Keratinocyte (primary cell): ENCODE data around the gene SCLY. TPM values are rescaled to one million over a fixed set of nuclear protein-coding genes. Genes with fewer than 3 reads are reported as not detected.

Experiments
- DNase-seq: peaks from one replicate; pipeline ENCODE4 v3.0.0-alpha.2; 2011; ENCODE audit warnings: low read depth, missing footprints, low spot score
- FAIRE-seq: peaks from 2 replicates; lab custom pipeline; 2011; peaks lifted over from hg19 to GRCh38; lab: Jason Lieb, UNC
- H2AFZ ChIP-seq: 2 replicates; pipeline ENCODE4 v1.6.0; 2012; ENCODE audit warnings: low read length, control low read depth, inconsistent platforms; ENCODE audit not compliant: control insufficient read depth
- H3K27ac ChIP-seq: 2 replicates; pipeline ENCODE4 v1.5.1; 2011; ENCODE audit warnings: low read length; ENCODE audit not compliant: control insufficient read depth, insufficient read depth
- H3K27me3 ChIP-seq: 3 replicates; pipeline ENCODE4 v1.6.0; 2011; ENCODE audit warnings: low read length; ENCODE audit not compliant: control insufficient read depth, insufficient read depth; ENCODE audit errors: extremely low read depth
- H3K36me3 ChIP-seq, 2 experiments: 2 replicates in 1 of 2; 3 replicates in 1 of 2; pipeline ENCODE4 v1.5.1; 2011; ENCODE audit warnings: low read length in 2 of 2, mild to moderate bottlenecking in 1 of 2; ENCODE audit not compliant: control insufficient read depth in 2 of 2, insufficient read depth in 2 of 2; ENCODE audit errors: extremely low read depth in 1 of 2
- H3K4me1 ChIP-seq: 3 replicates; pipeline ENCODE4 v1.5.1; 2011; ENCODE audit warnings: low read length; ENCODE audit not compliant: control insufficient read depth, insufficient read depth; ENCODE audit errors: extremely low read depth
- H3K4me2 ChIP-seq: 3 replicates; pipeline ENCODE4 v1.6.0; 2011; ENCODE audit warnings: low read depth, low read length; ENCODE audit not compliant: control insufficient read depth, insufficient read depth; ENCODE audit errors: extremely low read depth
- H3K4me3 ChIP-seq, 3 experiments: fragments of 200-600 bp in 1 of 3; sonication (generic) in 1 of 3; 2 replicates in 2 of 3; 3 replicates in 1 of 3; pipeline ENCODE4 v1.5.1; 2011 to 2016; ENCODE audit warnings: low read length in 3 of 3, mild to moderate bottlenecking in 3 of 3, control low read depth in 2 of 3, inconsistent platforms in 1 of 3, low read depth in 1 of 3, mixed read lengths in 1 of 3, mixed run types in 1 of 3, moderate library complexity in 1 of 3; ENCODE audit not compliant: control insufficient read depth in 2 of 3, insufficient read depth in 2 of 3; ENCODE audit errors: extremely low read depth in 1 of 3
- H3K79me2 ChIP-seq: 2 replicates; pipeline ENCODE4 v1.6.0; 2012; ENCODE audit warnings: low read length; ENCODE audit not compliant: control insufficient read depth, insufficient read depth
- H3K9ac ChIP-seq: 3 replicates; pipeline ENCODE4 v1.6.0; 2011; ENCODE audit warnings: low read length; ENCODE audit not compliant: control insufficient read depth, insufficient read depth; ENCODE audit errors: extremely low read depth
- H3K9me1 ChIP-seq: 3 replicates; pipeline ENCODE4 v1.6.0; 2011; ENCODE audit warnings: low read length; ENCODE audit not compliant: control insufficient read depth, insufficient read depth; ENCODE audit errors: extremely low read depth
- H3K9me3 ChIP-seq: 2 replicates; pipeline ENCODE4 v1.5.1; 2012; ENCODE audit warnings: low read depth, low read length; ENCODE audit not compliant: control insufficient read depth
- H4K20me1 ChIP-seq: 3 replicates; pipeline ENCODE4 v1.6.0; 2011; ENCODE audit warnings: low read length; ENCODE audit not compliant: control insufficient read depth, insufficient read depth; ENCODE audit errors: extremely low read depth
- EZH2 ChIP-seq: IDR thresholded peaks from one replicate; pipeline ENCODE4 v1.6.1; 2012; ENCODE audit warnings: inconsistent platforms, mild to moderate bottlenecking, low read length, moderate library complexity
- dilution Hi-C: fragments of 300-500 bp; cut with MboI; formaldehyde crosslinking; loops from one replicate; pipeline ENCODE4 v1.7.0; 2020; ENCODE audit warnings: low sequenced_read_pairs; ENCODE audit not compliant: extremely low pct_ligation_motif_present
- polyA plus RNA-seq, 5 experiments: library from polyadenylated mRNA; depleted of rRNA in 3 of 5; stranded (reverse) in 3 of 5; stranded (forward) in 1 of 5; unstranded in 1 of 5; fragments of >200 nt; gene quantifications; 1 replicate in 1 of 5; 2 replicates in 3 of 5; 3 replicates in 1 of 5; pipeline versions ENCODE4 v1.2.1 to v1.2.3, GENCODE V29; 2011 to 2012; ENCODE audit warnings: missing spikeins in 2 of 5, low read depth in 1 of 5, low replicate concordance in 1 of 5
- TF ChIP-seq, protein P1 (sequence below), 3 experiments: IDR thresholded peaks in 1 of 3; conservative IDR thresholded peaks in 1 of 3; optimal IDR thresholded peaks in 1 of 3; 2 replicates in 2 of 3; 3 replicates in 1 of 3; pipeline versions ENCODE3 to v1.5.1; 2011; ENCODE audit warnings: low read length in 3 of 3, mild to moderate bottlenecking in 3 of 3, moderate library complexity in 2 of 3, control low read depth in 1 of 3, inconsistent platforms in 1 of 3; ENCODE audit not compliant: insufficient read depth in 2 of 3; ENCODE audit errors: extremely low read depth in 1 of 3

SCLY gene
- polyA plus RNA-seq, 1 donor (not counting 4 experiments of a cell fraction or from before 2014, with no cell fraction given), result 11.8 TPM

DNA sequence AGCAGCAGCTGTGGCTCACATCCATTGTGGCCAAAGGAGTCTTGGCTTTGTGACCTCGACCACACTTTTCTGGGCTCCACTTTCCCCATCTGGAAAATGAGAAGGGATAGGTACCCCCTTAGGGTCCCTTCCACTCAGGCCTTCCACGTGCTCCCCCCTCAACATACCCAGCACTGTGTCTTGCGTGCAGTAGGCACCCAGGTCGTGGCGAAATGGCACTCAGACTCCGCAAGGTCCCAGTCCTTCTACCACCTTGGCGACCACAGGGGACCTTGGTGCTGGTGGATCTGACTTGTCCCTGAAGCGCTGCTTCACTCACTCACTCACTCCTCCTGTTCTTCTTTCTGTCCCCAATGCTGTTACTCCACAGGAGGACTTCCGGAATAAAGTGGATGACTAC lies 19.9 kb upstream of the SCLY start:
- no peak for DNase-seq
- TF ChIP-seq, protein P1, sequence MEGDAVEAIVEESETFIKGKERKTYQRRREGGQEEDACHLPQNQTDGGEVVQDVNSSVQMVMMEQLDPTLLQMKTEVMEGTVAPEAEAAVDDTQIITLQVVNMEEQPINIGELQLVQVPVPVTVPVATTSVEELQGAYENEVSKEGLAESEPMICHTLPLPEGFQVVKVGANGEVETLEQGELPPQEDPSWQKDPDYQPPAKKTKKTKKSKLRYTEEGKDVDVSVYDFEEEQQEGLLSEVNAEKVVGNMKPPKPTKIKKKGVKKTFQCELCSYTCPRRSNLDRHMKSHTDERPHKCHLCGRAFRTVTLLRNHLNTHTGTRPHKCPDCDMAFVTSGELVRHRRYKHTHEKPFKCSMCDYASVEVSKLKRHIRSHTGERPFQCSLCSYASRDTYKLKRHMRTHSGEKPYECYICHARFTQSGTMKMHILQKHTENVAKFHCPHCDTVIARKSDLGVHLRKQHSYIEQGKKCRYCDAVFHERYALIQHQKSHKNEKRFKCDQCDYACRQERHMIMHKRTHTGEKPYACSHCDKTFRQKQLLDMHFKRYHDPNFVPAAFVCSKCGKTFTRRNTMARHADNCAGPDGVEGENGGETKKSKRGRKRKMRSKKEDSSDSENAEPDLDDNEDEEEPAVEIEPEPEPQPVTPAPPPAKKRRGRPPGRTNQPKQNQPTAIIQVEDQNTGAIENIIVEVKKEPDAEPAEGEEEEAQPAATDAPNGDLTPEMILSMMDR (optimal IDR thresholded peaks at IDR 0.05 in 1 of 3, IDR thresholded peaks at IDR 0.05 in 1 of 3, conservative IDR thresholded peaks at IDR 0.05 in 1 of 3; ENCODE audit: extremely low read depth in 1 of 3, insufficient read depth in 2 of 3, low read length in 3 of 3), result no peak
- no peak for TF ChIP-seq EZH2
- Histone ChIP-seq H3K4me1 (peaks cover 6% of the 10 kb centered on the region), H3K27me3 (no peaks in the 10 kb centered on the region), H3K4me3 (no peak overlapping the region), H3K79me2 (no peaks in the 10 kb centered on the region), H3K9ac (no peak overlapping the region), H3K4me2 (no peak overlapping the region), H4K20me1 (no peaks in the 10 kb centered on the region), H2AFZ (no peak overlapping the region), H3K9me3 (no peaks in the 10 kb centered on the region), H3K27ac (no peak overlapping the region), H3K9me1 (no peaks in the 10 kb centered on the region), H3K36me3 (peaks cover 37 to 47% of the 10 kb centered on the region in 2 experiments)
- FAIRE-seq, result no peak
- dilution Hi-C loops, result no loop called here

DNA sequence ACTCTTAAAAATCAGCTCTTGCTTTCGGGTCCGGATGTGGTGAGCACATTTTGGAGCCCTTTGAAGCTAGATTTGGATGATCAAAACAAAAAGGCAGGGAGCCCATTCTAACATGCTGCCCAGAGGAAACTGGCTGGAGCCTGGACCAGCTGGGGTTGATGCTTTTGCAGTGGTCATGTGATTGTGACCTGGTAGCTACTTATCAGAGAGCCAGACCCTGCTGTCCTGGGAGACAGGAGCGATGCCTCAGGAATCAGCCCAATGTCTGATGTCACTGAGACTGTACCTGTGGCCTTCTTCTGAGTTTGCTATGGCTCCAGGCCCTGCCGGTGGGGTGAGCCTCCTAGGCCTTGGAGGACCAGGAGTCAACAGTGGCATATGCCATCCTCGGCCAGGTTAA lies 18.7 kb upstream of the SCLY start:
- H2AFZ ChIP-seq, result no peak overlapping the region
- no peak overlapping the region for H3K4me3 ChIP-seq
- no peak overlapping the region for H3K4me2 ChIP-seq
- no peaks in the 10 kb centered on the region for H3K9me3 ChIP-seq
- no peak overlapping the region for H3K9ac ChIP-seq
- H4K20me1 ChIP-seq, result no peaks in the 10 kb centered on the region
- dilution Hi-C loops, result no loop called here
- TF ChIP-seq, protein P1 (optimal IDR thresholded peaks at IDR 0.05 in 1 of 3, IDR thresholded peaks at IDR 0.05 in 1 of 3, conservative IDR thresholded peaks at IDR 0.05 in 1 of 3; ENCODE audit: extremely low read depth in 1 of 3, insufficient read depth in 2 of 3, low read length in 3 of 3), result no peak
- TF ChIP-seq EZH2, result no peak
- H3K36me3 ChIP-seq, result peaks cover 37 to 47% of the 10 kb centered on the region in 2 experiments
- no peaks in the 10 kb centered on the region for H3K79me2 ChIP-seq
- FAIRE-seq (no peak), DNase-seq (no peak)
- no peak overlapping the region for H3K27ac ChIP-seq
- no peaks in the 10 kb centered on the region for H3K9me1 ChIP-seq
- no peaks in the 10 kb centered on the region for H3K27me3 ChIP-seq
- peaks cover 6% of the 10 kb centered on the region for H3K4me1 ChIP-seq
